ENCODE data around the gene UBTF.

Gene UBTF

DNA sequence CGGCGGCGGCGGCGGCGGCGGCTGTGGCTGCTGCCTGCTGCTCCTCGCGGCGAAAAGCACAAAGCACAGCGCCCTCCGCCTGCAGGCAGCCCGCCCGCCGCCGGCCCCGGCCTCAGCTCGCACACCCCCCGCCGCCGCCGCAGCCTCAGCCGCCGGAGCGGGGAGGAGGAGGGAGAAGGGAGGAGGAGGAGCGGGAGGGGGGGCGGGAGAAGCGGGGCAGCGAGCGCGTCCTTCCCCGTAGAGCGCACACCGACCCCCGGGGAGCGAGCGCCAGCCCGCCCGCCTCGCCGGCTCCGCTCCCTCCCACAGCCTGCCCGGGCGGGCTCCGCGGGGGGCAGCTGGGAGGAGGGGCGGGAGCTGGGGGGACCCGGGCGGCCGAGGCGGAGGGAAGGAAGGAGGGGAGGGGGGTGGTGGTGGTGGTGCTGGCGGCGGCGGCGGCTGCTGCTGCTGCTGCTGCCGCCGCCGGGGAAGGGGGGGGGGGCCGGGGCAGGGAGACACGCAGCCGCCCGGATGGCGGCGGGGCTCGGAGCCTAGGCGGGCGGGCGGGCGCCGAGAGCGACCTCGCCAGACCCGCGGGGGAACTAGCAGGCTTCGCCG, at the start of gene UBTF:
UBTF (minus strand) TSS at position 60 of the 597 bp plus-strand sequence. CDS start 1,446 bp downstream, outside the sequence.
- TF ChIP-seq, protein P1, sequence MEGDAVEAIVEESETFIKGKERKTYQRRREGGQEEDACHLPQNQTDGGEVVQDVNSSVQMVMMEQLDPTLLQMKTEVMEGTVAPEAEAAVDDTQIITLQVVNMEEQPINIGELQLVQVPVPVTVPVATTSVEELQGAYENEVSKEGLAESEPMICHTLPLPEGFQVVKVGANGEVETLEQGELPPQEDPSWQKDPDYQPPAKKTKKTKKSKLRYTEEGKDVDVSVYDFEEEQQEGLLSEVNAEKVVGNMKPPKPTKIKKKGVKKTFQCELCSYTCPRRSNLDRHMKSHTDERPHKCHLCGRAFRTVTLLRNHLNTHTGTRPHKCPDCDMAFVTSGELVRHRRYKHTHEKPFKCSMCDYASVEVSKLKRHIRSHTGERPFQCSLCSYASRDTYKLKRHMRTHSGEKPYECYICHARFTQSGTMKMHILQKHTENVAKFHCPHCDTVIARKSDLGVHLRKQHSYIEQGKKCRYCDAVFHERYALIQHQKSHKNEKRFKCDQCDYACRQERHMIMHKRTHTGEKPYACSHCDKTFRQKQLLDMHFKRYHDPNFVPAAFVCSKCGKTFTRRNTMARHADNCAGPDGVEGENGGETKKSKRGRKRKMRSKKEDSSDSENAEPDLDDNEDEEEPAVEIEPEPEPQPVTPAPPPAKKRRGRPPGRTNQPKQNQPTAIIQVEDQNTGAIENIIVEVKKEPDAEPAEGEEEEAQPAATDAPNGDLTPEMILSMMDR (conservative IDR thresholded peaks at IDR 0.05; ENCODE audit: low read depth, low read length) = peak; percentile 1
- H3K4me3 ChIP-seq (ENCODE audit: low read depth, low read length) = peak within 1 kb of the TSS; percentile 90
- peak; percentile 74 for DNase-seq (ENCODE audit: low read depth)

- TF ChIP-seq, protein P1 (conservative IDR thresholded peaks at IDR 0.05; ENCODE audit: low read depth, low read length) = no peak
- H3K4me3 ChIP-seq (ENCODE audit: low read depth, low read length) = no peak overlapping the region
Measured at GRCh38 chr17:44268709-44269534, 49.4 kb upstream of the UBTF start.

GRCh38 chr17:44267818-44268490, 48.5 kb upstream of the UBTF start, which contains the start of gene SLC4A1:
Gene SLC4A1, minus strand, starts transcription at chr17:44268135. Its CDS starts 5,269 bp downstream, at chr17:44262866.
- TF ChIP-seq, protein P1 (conservative IDR thresholded peaks at IDR 0.05; ENCODE audit: low read depth, low read length) = no peak
- no peak for DNase-seq (ENCODE audit: low read depth)
- H3K4me3 ChIP-seq (ENCODE audit: low read depth, low read length) = no peak within 1 kb of the TSS

More at GRCh38 chr17:44268709-44269534, 49.4 kb upstream of the UBTF start:
- no peak for DNase-seq (ENCODE audit: low read depth)

GRCh38 chr17:44267165-44267455, 47.6 kb upstream of the UBTF start:
- DNase-seq (ENCODE audit: low read depth) = no peak
- H3K4me3 ChIP-seq (ENCODE audit: low read depth, low read length) = no peak overlapping the region
- TF ChIP-seq, protein P1 (conservative IDR thresholded peaks at IDR 0.05; ENCODE audit: low read depth, low read length) = no peak

GRCh38 chr17:44266402-44267164, 47.1 kb upstream of the UBTF start:
- no peak overlapping the region for H3K4me3 ChIP-seq (ENCODE audit: low read depth, low read length)
- peak; percentile 23 for DNase-seq (ENCODE audit: low read depth)
- TF ChIP-seq, protein P1 (conservative IDR thresholded peaks at IDR 0.05; ENCODE audit: low read depth, low read length) = peak; percentile 5

- TF ChIP-seq, protein P1 (conservative IDR thresholded peaks at IDR 0.05; ENCODE audit: low read depth, low read length) = no peak
- H3K4me3 ChIP-seq (ENCODE audit: low read depth, low read length) = no peak overlapping the region
- DNase-seq (ENCODE audit: low read depth) = no peak
Measured at GRCh38 chr17:44263345-44263902, 43.9 kb upstream of the UBTF start.

Measured in choroid plexus epithelial cell (primary cell).